Activated T-cell treated with anti-CD3 and anti-CD28 coated beads, Interleukin-2, amount 50 U/mL, for 4 hours (primary cell): ENCODE results near the gene ARHGAP30. TPM values are rescaled to one million over a fixed set of nuclear protein-coding genes. Genes with fewer than 3 reads are reported as not detected.
"Not testable (repeated sequence)": the region's sequence is repeated elsewhere in the genome, so short reads cannot be mapped to it uniquely, and the experiment has no call there.

Experiments
- ATAC-seq, 2 donors: fragments of 200-7000 bp; cut with Tn5 transposase; one replicate each; pipeline ENCODE4 v1.10.0; 2021
- DNase-seq: peaks from one replicate; pipeline ENCODE4 v3.0.0-alpha.2; 2020
- H3K27me3 Mint-ChIP-seq: one replicate; pipeline ENCODE4 v1.8.0; 2021; ENCODE audit warnings: low read depth, mixed read lengths
- H3K36me3 Mint-ChIP-seq: one replicate; pipeline ENCODE4 v1.8.0; 2022; ENCODE audit warnings: mixed read lengths; ENCODE audit not compliant: insufficient read depth
- H3K4me1 Mint-ChIP-seq: one replicate; pipeline ENCODE4 v1.8.0; 2021; ENCODE audit warnings: low read depth, mixed read lengths
- H3K4me3 Mint-ChIP-seq: one replicate; pipeline ENCODE4 v1.8.0; 2021; ENCODE audit warnings: mild to moderate bottlenecking, moderate library complexity, mixed read lengths
- H3K9me3 Mint-ChIP-seq: one replicate; pipeline ENCODE4 v1.8.0; 2021; ENCODE audit warnings: mixed read lengths
- total RNA-seq, 3 donors: library from RNA; stranded (reverse); gene quantifications; one replicate each; pipeline ENCODE4 v1.2.1, GENCODE V29; 2021

ARHGAP30 gene
- total RNA-seq, 3 donors from 2014 or later = 103 to 128 (median 106) TPM

GRCh38 chr1:161021970-161022353 is 47.7 kb downstream of the ARHGAP30 start:
- H3K27me3 Mint-ChIP-seq = no peaks in the 10 kb centered on the region
- H3K9me3 Mint-ChIP-seq = peaks cover 3% of the 10 kb centered on the region
- DNase-seq (no peak), ATAC-seq (peak in 1 of 2 donors; percentile 30)
- H3K36me3 Mint-ChIP-seq = peaks cover 8% of the 10 kb centered on the region
- H3K4me1 Mint-ChIP-seq = peaks cover 40% of the 10 kb centered on the region
- H3K4me3 Mint-ChIP-seq = peak overlapping the region; percentile 86

GRCh38 chr1:161021165-161021969 is 48.3 kb downstream of the ARHGAP30 start:
- H3K9me3 Mint-ChIP-seq = no peaks in the 10 kb centered on the region
- H3K27me3 Mint-ChIP-seq = no peaks in the 10 kb centered on the region
- peaks cover 5% of the 10 kb centered on the region for H3K36me3 Mint-ChIP-seq
- DNase-seq = peak; percentile 84
- peak; percentile 93 to 94 for ATAC-seq
- peaks cover 36% of the 10 kb centered on the region for H3K4me1 Mint-ChIP-seq
- H3K4me3 Mint-ChIP-seq = peak overlapping the region; percentile 86

GRCh38 chr1:161020509-161021164 is 49.1 kb downstream of the ARHGAP30 start, which contains the start of gene F11R:
F11R (minus strand) TSS chr1:161021152; CDS start chr1:161021073, 79 bp downstream.
- no peaks in the 10 kb centered on the region for H3K9me3 Mint-ChIP-seq
- no peaks in the 10 kb centered on the region for H3K27me3 Mint-ChIP-seq
- ATAC-seq = peak; percentile 27 to 42
- H3K4me3 Mint-ChIP-seq = peak within 1 kb of the TSS; percentile 86
- H3K36me3 Mint-ChIP-seq = peaks cover 5% of the 10 kb centered on the region
- peaks cover 36% of the 10 kb centered on the region for H3K4me1 Mint-ChIP-seq
- peak; percentile 14 for DNase-seq

- H3K4me3 Mint-ChIP-seq = peak overlapping the region; percentile 86
Observed at GRCh38 chr1:161019751-161020495, 49.8 kb downstream of the ARHGAP30 start.

GRCh38 chr1:161019111-161019660 is 50.5 kb downstream of the ARHGAP30 start:
- H3K9me3 Mint-ChIP-seq, H3K27me3 Mint-ChIP-seq, DNase-seq, ATAC-seq, H3K36me3 Mint-ChIP-seq: not testable (repeated sequence)
- Mint-ChIP-seq H3K4me3 (peak overlapping the region; percentile 39), H3K4me1 (peaks cover 34% of the 10 kb centered on the region)

More at GRCh38 chr1:161019751-161020495, 49.8 kb downstream of the ARHGAP30 start:
- H3K9me3 Mint-ChIP-seq = no peaks in the 10 kb centered on the region
- H3K27me3 Mint-ChIP-seq = no peaks in the 10 kb centered on the region
- ATAC-seq (no peak), DNase-seq (no peak)
- peaks cover 4% of the 10 kb centered on the region for H3K36me3 Mint-ChIP-seq
- H3K4me1 Mint-ChIP-seq = peaks cover 32% of the 10 kb centered on the region

- Mint-ChIP-seq H3K36me3 (peaks cover 3% of the 10 kb centered on the region), H3K27me3 (no peaks in the 10 kb centered on the region), H3K9me3 (no peaks in the 10 kb centered on the region), H3K4me1 (peaks cover 40% of the 10 kb centered on the region), H3K4me3 (no peak overlapping the region)
- ATAC-seq (no peak), DNase-seq (no peak)
Observed at GRCh38 chr1:161018631-161018930, 51.1 kb downstream of the ARHGAP30 start.

- Mint-ChIP-seq H3K27me3 (no peaks in the 10 kb centered on the region), H3K4me3 (no peak overlapping the region), H3K9me3 (no peaks in the 10 kb centered on the region), H3K4me1 (peaks cover 46% of the 10 kb centered on the region), H3K36me3 (peaks cover 3% of the 10 kb centered on the region)
- ATAC-seq = no peak
- DNase-seq = no peak
Observed at GRCh38 chr1:161017756-161018630, 51.7 kb downstream of the ARHGAP30 start.

- H3K4me3 Mint-ChIP-seq, ATAC-seq, H3K9me3 Mint-ChIP-seq, DNase-seq, H3K36me3 Mint-ChIP-seq, H3K27me3 Mint-ChIP-seq: not testable (repeated sequence)
- H3K4me1 Mint-ChIP-seq = peaks cover 49% of the 10 kb centered on the region
Observed at GRCh38 chr1:161017181-161017580, 52.5 kb downstream of the ARHGAP30 start.

GRCh38 chr1:161016683-161017082 is 53.0 kb downstream of the ARHGAP30 start:
- H3K9me3 Mint-ChIP-seq, H3K4me3 Mint-ChIP-seq, H3K27me3 Mint-ChIP-seq, ATAC-seq, DNase-seq, H3K36me3 Mint-ChIP-seq: not testable (repeated sequence)
- H3K4me1 Mint-ChIP-seq = peaks cover 50% of the 10 kb centered on the region

- Mint-ChIP-seq H3K4me1 (peaks cover 34% of the 10 kb centered on the region), H3K27me3 (no peaks in the 10 kb centered on the region), H3K9me3 (no peaks in the 10 kb centered on the region), H3K4me3 (peak overlapping the region; percentile 79), H3K36me3 (no peaks in the 10 kb centered on the region)
- ATAC-seq (peak; percentile 77 to 78), DNase-seq (peak; percentile 43)
Observed at GRCh38 chr1:161013488-161014230, 56.0 kb downstream of the ARHGAP30 start.

GRCh38 chr1:161013131-161013487 is 56.6 kb downstream of the ARHGAP30 start:
- Mint-ChIP-seq H3K4me1 (peaks cover 34% of the 10 kb centered on the region), H3K36me3 (no peaks in the 10 kb centered on the region), H3K4me3 (peak overlapping the region; percentile 79), H3K27me3 (no peaks in the 10 kb centered on the region), H3K9me3 (no peaks in the 10 kb centered on the region)
- DNase-seq (no peak), ATAC-seq (peak; percentile 40 to 58)

GRCh38 chr1:161012420-161012819 is 57.3 kb downstream of the ARHGAP30 start:
- ATAC-seq = no peak
- H3K36me3 Mint-ChIP-seq = no peaks in the 10 kb centered on the region
- no peak overlapping the region for H3K4me3 Mint-ChIP-seq
- peaks cover 30% of the 10 kb centered on the region for H3K4me1 Mint-ChIP-seq
- DNase-seq = no peak
- H3K9me3 Mint-ChIP-seq = no peaks in the 10 kb centered on the region
- H3K27me3 Mint-ChIP-seq = no peaks in the 10 kb centered on the region

GRCh38 chr1:161009602-161010211 is 60.0 kb downstream of the ARHGAP30 start:
- no peaks in the 10 kb centered on the region for H3K27me3 Mint-ChIP-seq
- H3K36me3 Mint-ChIP-seq = peaks cover 2% of the 10 kb centered on the region
- ATAC-seq (no peak), DNase-seq (no peak)
- H3K4me1 Mint-ChIP-seq = peaks cover 29% of the 10 kb centered on the region
- no peaks in the 10 kb centered on the region for H3K9me3 Mint-ChIP-seq
- H3K4me3 Mint-ChIP-seq = no peak overlapping the region
